Measurements from ENCODE around the gene UBE2G2.

- TF ChIP-seq POLR2A (IDR thresholded peaks at IDR 0.05): no peak
- TF ChIP-seq, protein P1, sequence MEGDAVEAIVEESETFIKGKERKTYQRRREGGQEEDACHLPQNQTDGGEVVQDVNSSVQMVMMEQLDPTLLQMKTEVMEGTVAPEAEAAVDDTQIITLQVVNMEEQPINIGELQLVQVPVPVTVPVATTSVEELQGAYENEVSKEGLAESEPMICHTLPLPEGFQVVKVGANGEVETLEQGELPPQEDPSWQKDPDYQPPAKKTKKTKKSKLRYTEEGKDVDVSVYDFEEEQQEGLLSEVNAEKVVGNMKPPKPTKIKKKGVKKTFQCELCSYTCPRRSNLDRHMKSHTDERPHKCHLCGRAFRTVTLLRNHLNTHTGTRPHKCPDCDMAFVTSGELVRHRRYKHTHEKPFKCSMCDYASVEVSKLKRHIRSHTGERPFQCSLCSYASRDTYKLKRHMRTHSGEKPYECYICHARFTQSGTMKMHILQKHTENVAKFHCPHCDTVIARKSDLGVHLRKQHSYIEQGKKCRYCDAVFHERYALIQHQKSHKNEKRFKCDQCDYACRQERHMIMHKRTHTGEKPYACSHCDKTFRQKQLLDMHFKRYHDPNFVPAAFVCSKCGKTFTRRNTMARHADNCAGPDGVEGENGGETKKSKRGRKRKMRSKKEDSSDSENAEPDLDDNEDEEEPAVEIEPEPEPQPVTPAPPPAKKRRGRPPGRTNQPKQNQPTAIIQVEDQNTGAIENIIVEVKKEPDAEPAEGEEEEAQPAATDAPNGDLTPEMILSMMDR (IDR thresholded peaks at IDR 0.05): no peak
Measured at GRCh38 chr21:44834231-44834950, 32.8 kb upstream of the UBE2G2 start.

All from prostate gland (tissue), 2 donors.